ENCODE measurements around the gene ALPK1.
A peak's percentile ranks its signal among the peaks of the same experiment; 100 is the strongest.

The ALPK1 gene

GRCh38 chr4:112253382-112254000 lies 43.7 kb upstream of the ALPK1 start (continued):
- peak; percentile 60 for TF ChIP-seq PRDM10 (tag by site-specific recombination; IDR thresholded peaks at IDR 0.05)
- TF ChIP-seq MEIS1 (CRISPR knock-in tag; IDR thresholded peaks at IDR 0.05; ENCODE audit: borderline replicate concordance), result no peak
- no peak for TF ChIP-seq ZNF571 (tag by site-specific recombination; IDR thresholded peaks at IDR 0.05)

GRCh38 chr4:112257098-112257497 lies 40.1 kb upstream of the ALPK1 start:
- Histone ChIP-seq H3K9me3 (ENCODE audit: control insufficient read depth, insufficient read depth, low read depth, low read length) (no peaks in the 10 kb centered on the region), H3K4me3 (ENCODE audit: low read depth, low read length) (no peak overlapping the region), H3K4me1 (ENCODE audit: control insufficient read depth, insufficient read depth, low read length) (no peaks in the 10 kb centered on the region), H3K36me3 (ENCODE audit: control insufficient read depth in 2 of 2, insufficient read depth in 1 of 2, low read length in 2 of 2) (peaks cover 3 to 20% of the 10 kb centered on the region in 2 experiments; a peak in 2 of 3 replicates), H3K27ac (ENCODE audit: extremely low read depth, low read depth, low read length) (no peak overlapping the region)
- ChIA-PET CTCF (interaction anchor here (0.6 to 1.2 kb wide), 5 partner anchors 23 to 567 kb away, joined by 3 read pairs; partner anchors contain the start of gene ALPK1), POLR2A (no interaction called here)
- TF ChIP-seq PRDM2 (tag by site-specific recombination; IDR thresholded peaks at IDR 0.05; ENCODE audit: borderline replicate concordance) (no peak), ZNF791 (tag by site-specific recombination; IDR thresholded peaks at IDR 0.05) (no peak), ZNF670 (tag by site-specific recombination; IDR thresholded peaks at IDR 0.05; ENCODE audit: low read depth) (no peak), EGR2 (tag by site-specific recombination; IDR thresholded peaks at IDR 0.05; ENCODE audit: low read depth) (no peak), ZNF157 (tag by site-specific recombination; IDR thresholded peaks at IDR 0.05) (no peak)

- Histone ChIP-seq H3K27ac (ENCODE audit: extremely low read depth, low read depth, low read length) (no peak overlapping the region), H3K36me3 (ENCODE audit: control insufficient read depth in 2 of 2, insufficient read depth in 1 of 2, low read length in 2 of 2) (peaks cover 5 to 23% of the 10 kb centered on the region in 2 experiments; a peak in 2 of 3 replicates), H3K4me1 (ENCODE audit: control insufficient read depth, insufficient read depth, low read length) (no peaks in the 10 kb centered on the region), H3K9me3 (ENCODE audit: control insufficient read depth, insufficient read depth, low read depth, low read length) (no peaks in the 10 kb centered on the region), H3K4me3 (ENCODE audit: low read depth, low read length) (no peak overlapping the region)
- no peak for TF ChIP-seq MZF1 (tag by site-specific recombination; IDR thresholded peaks at IDR 0.05; ENCODE audit: borderline replicate concordance)
- TF ChIP-seq ZNF654 (tag by site-specific recombination; IDR thresholded peaks at IDR 0.05; ENCODE audit: low read depth), result 0 out of 2 replicates have a peak, but pooled peaks have one; percentile 12
- POLR2A ChIA-PET, result no interaction called here
- CTCF ChIA-PET, result interaction anchor here (0.6 to 1.9 kb wide), 9 partner anchors 11 to 167 kb away, joined by 3 to 11 read pairs (median 4); partner anchors contain the start of gene TIFA
These were observed 30.3 kb upstream of the ALPK1 start for GRCh38 chr4:112266823-112267222.
